Fibroblast of skin of back (primary cell): Measurements from ENCODE around the gene CACNG4.

ENCODE experiments used
- DNase-seq: peaks from one replicate; pipeline ENCODE4 v3.0.0-alpha.2; 2013

Gene CACNG4

GRCh38 chr17:66944351-66945146, 20.0 kb upstream of the CACNG4 start:
- DNase-seq: no peak

GRCh38 chr17:66945147-66945835, 19.2 kb upstream of the CACNG4 start:
- no peak for DNase-seq

- DNase-seq: no peak
These were observed 18.3 kb upstream of the CACNG4 start for GRCh38 chr17:66946251-66946650.

GRCh38 chr17:66947311-66947710, 17.2 kb upstream of the CACNG4 start:
- no peak for DNase-seq

GRCh38 chr17:66948061-66948750, 16.3 kb upstream of the CACNG4 start:
- no peak for DNase-seq

GRCh38 chr17:66949501-66949900, 15.0 kb upstream of the CACNG4 start:
- DNase-seq: no peak

- no peak for DNase-seq
These were observed 14.2 kb upstream of the CACNG4 start for GRCh38 chr17:66950325-66950724.

GRCh38 chr17:66950886-66951604, 13.5 kb upstream of the CACNG4 start:
- DNase-seq: no peak

- no peak for DNase-seq
These were observed 12.9 kb upstream of the CACNG4 start for GRCh38 chr17:66951605-66951953.

- DNase-seq: peak; percentile 88
These were observed 12.4 kb upstream of the CACNG4 start for GRCh38 chr17:66952031-66952524.

- no peak for DNase-seq
These were observed 11.6 kb upstream of the CACNG4 start for GRCh38 chr17:66952681-66953629.

- no peak for DNase-seq
These were observed 10.9 kb upstream of the CACNG4 start for GRCh38 chr17:66953630-66954020.

- DNase-seq: no peak
These were observed 9.9 kb upstream of the CACNG4 start for GRCh38 chr17:66954632-66955031.

GRCh38 chr17:66955821-66956220, 8.7 kb upstream of the CACNG4 start:
- DNase-seq: no peak

- no peak for DNase-seq
These were observed 7.6 kb upstream of the CACNG4 start for GRCh38 chr17:66956941-66957340.

- DNase-seq: no peak
These were observed 7.2 kb upstream of the CACNG4 start for GRCh38 chr17:66957343-66957742.

GRCh38 chr17:66957951-66958579, 6.4 kb upstream of the CACNG4 start:
- DNase-seq: no peak

- no peak for DNase-seq
These were observed 4.7 kb upstream of the CACNG4 start for GRCh38 chr17:66959641-66960375.

- no peak for DNase-seq
These were observed 3.9 kb upstream of the CACNG4 start for GRCh38 chr17:66960613-66961012.

GRCh38 chr17:66963521-66963908, 992 bp upstream of the CACNG4 start:
- no peak for DNase-seq
